Fibroblast of the aortic adventitia (primary cell): ENCODE results near the gene NUDT8. TPM values are rescaled to one million over a fixed set of nuclear protein-coding genes. Genes with fewer than 3 reads are reported as not detected.

Experiments
- DNase-seq: peaks from one replicate; pipeline ENCODE4 v3.0.0-alpha.2; 2010; ENCODE audit warnings: low read depth
- H3K4me3 ChIP-seq: 2 replicates; pipeline ENCODE4 v1.5.1; 2011; ENCODE audit warnings: low read depth, mild to moderate bottlenecking, control low read depth, low read length, moderate library complexity
- CTCF ChIP-seq: IDR thresholded peaks from 2 replicates; pipeline ENCODE4 v1.5.1; 2011; ENCODE audit warnings: mild to moderate bottlenecking, low read length, control low read depth, inconsistent platforms; ENCODE audit not compliant: insufficient read depth
- total RNA-seq: library from RNA; depleted of rRNA; stranded (reverse); fragments of >200 nt; gene quantifications from 2 replicates; pipeline ENCODE4 v1.2.3, GENCODE V29; 2012; ENCODE audit warnings: low replicate concordance

NUDT8 gene
- total RNA-seq, 1 donor, result 8.4 TPM

- peak; percentile 8 for TF ChIP-seq CTCF
- peak; percentile 18 for DNase-seq
Observed at GRCh38 chr11:67584881-67585873, 44.6 kb downstream of the NUDT8 start.

GRCh38 chr11:67584205-67584880 lies 45.4 kb downstream of the NUDT8 start:
- DNase-seq, result peak; percentile 58
- TF ChIP-seq CTCF, result no peak
- peak overlapping the region; percentile 82 for H3K4me3 ChIP-seq

More at GRCh38 chr11:67584881-67585873, 44.6 kb downstream of the NUDT8 start:
- H3K4me3 ChIP-seq, result peak overlapping the region; percentile 82

- peak; percentile 57 for TF ChIP-seq CTCF
- peak within 1 kb of the TSS; percentile 82 for H3K4me3 ChIP-seq
- DNase-seq, result peak; percentile 85
Observed at GRCh38 chr11:67583247-67584204, 46.2 kb downstream of the NUDT8 start, which contains the start of gene GSTP1. Gene GSTP1 (plus strand): TSS chr11:67583812. CDS start chr11:67583844, 32 bp downstream.

DNA sequence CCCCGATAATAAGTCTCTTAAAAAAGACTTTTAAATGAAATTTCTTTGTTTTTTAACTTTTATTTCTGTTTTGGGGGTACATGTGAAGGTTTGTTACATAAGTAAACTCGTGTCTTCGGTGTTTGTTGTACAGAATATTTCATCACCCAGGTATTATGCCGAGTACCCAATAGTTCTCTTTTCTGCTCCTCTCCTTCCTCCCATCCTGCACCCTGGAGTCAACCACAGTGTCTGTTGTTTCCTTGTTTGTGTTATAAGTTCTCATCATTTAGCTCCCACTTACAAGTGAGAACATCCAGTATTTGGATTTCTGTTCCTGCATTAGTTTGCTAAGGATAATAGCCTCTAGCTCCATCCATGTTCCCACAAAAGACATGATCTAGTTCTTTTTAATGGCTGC lies 47.7 kb downstream of the NUDT8 start:
- no peak overlapping the region for H3K4me3 ChIP-seq
- no peak for DNase-seq
- no peak for TF ChIP-seq CTCF

DNA sequence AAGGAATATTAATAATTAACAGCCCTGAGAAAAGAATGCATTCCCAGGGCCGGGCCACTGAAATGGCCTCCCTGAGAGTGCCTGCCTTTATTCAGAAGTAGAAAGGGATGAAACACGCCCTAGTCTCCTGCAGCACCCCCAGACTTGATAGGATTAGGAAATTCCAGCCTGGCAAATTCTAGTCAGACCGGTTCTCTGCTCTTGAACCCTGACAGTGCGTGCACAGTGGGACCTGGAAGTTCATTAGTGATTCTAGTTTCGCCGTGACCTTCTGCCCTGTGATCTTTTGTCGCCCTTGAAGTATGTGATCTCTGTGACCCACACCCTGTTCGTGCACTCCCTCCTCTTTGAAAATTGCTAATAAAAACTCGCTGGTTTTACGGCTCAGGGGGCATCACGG lies 48.3 kb downstream of the NUDT8 start:
- no peak for TF ChIP-seq CTCF
- H3K4me3 ChIP-seq, result no peak overlapping the region
- DNase-seq, result no peak

GRCh38 chr11:67577951-67578350 lies 51.8 kb downstream of the NUDT8 start:
- no peak for DNase-seq
- H3K4me3 ChIP-seq, result no peak overlapping the region
- no peak for TF ChIP-seq CTCF
